ENCODE results near the gene ARL14EPL. TPM values are rescaled to one million over a fixed set of nuclear protein-coding genes. Genes with fewer than 3 reads are reported as not detected.

The ARL14EPL gene
- total RNA-seq: not detected

- H3K27me3 Mint-ChIP-seq: peaks cover 14% of the 10 kb centered on the region
- CTCF ChIA-PET: no interaction called here
- no peaks in the 10 kb centered on the region for H3K4me1 Mint-ChIP-seq
- POLR2A ChIA-PET: no interaction called here
- ATAC-seq: no peak
- intact Hi-C loops (cut with DNase I, micrococcal nuclease): no loop called here
- H3K27ac Mint-ChIP-seq: no peak within 1 kb of the TSS
- H3K4me3 Mint-ChIP-seq: no peak within 1 kb of the TSS
- H3K9me3 Mint-ChIP-seq (ENCODE audit: low read depth): no peaks in the 10 kb centered on the region
- no peaks in the 10 kb centered on the region for H3K36me3 Mint-ChIP-seq (ENCODE audit: low read depth)
- peak; percentile 7 for DNase-seq
Measured at GRCh38 chr5:116032094-116032517, at the start of gene ARL14EPL. Gene ARL14EPL, plus strand, starts transcription at chr5:116032472. Its CDS starts 18,994 bp downstream, at chr5:116051466.

- ChIA-PET CTCF (no interaction called here), POLR2A (no interaction called here)
- no peak overlapping the region for H3K4me3 Mint-ChIP-seq
- DNase-seq (no peak), ATAC-seq (no peak)
- no peaks in the 10 kb centered on the region for H3K4me1 Mint-ChIP-seq
- intact Hi-C loops (cut with DNase I, micrococcal nuclease): no loop called here
- H3K9me3 Mint-ChIP-seq (ENCODE audit: low read depth): no peaks in the 10 kb centered on the region
- peaks cover 7% of the 10 kb centered on the region for H3K27me3 Mint-ChIP-seq
- H3K27ac Mint-ChIP-seq: no peak overlapping the region
- no peaks in the 10 kb centered on the region for H3K36me3 Mint-ChIP-seq (ENCODE audit: low read depth)
Measured at GRCh38 chr5:115983519-115983918, 48.8 kb upstream of the ARL14EPL start.

GRCh38 chr5:115985802-115986757 is 46.2 kb upstream of the ARL14EPL start:
- intact Hi-C loops (cut with DNase I, micrococcal nuclease): no loop called here
- H3K9me3 Mint-ChIP-seq (ENCODE audit: low read depth): no peaks in the 10 kb centered on the region
- DNase-seq: no peak
- ChIA-PET POLR2A (no interaction called here), CTCF (no interaction called here)
- no peak overlapping the region for H3K4me3 Mint-ChIP-seq
- no peak for ATAC-seq
- no peaks in the 10 kb centered on the region for H3K36me3 Mint-ChIP-seq (ENCODE audit: low read depth)
- H3K27me3 Mint-ChIP-seq: no peaks in the 10 kb centered on the region
- no peak overlapping the region for H3K27ac Mint-ChIP-seq
- H3K4me1 Mint-ChIP-seq: no peaks in the 10 kb centered on the region

- no peaks in the 10 kb centered on the region for H3K36me3 Mint-ChIP-seq (ENCODE audit: low read depth)
- POLR2A ChIA-PET: no interaction called here
- no peak for DNase-seq
- H3K4me3 Mint-ChIP-seq: no peak overlapping the region
- no peak for ATAC-seq
- no peaks in the 10 kb centered on the region for H3K4me1 Mint-ChIP-seq
- CTCF ChIA-PET: interaction anchor here (0.6 kb wide), 1 partner anchor 91 kb away, joined by 4 read pairs; no protein-coding TSS in a partner anchor
- H3K9me3 Mint-ChIP-seq (ENCODE audit: low read depth): no peaks in the 10 kb centered on the region
- no peak overlapping the region for H3K27ac Mint-ChIP-seq
- intact Hi-C loops (cut with DNase I, micrococcal nuclease): no loop called here
- H3K27me3 Mint-ChIP-seq: peaks cover 9% of the 10 kb centered on the region
Measured at GRCh38 chr5:115988002-115988401, 44.3 kb upstream of the ARL14EPL start.

- no peaks in the 10 kb centered on the region for H3K36me3 Mint-ChIP-seq (ENCODE audit: low read depth)
- intact Hi-C loops (cut with DNase I, micrococcal nuclease): no loop called here
- ChIA-PET POLR2A (no interaction called here), CTCF (interaction anchor here (0.6 kb wide), 1 partner anchor 612 kb away, joined by 3 read pairs; no protein-coding TSS in a partner anchor)
- no peak overlapping the region for H3K4me3 Mint-ChIP-seq
- no peaks in the 10 kb centered on the region for H3K9me3 Mint-ChIP-seq (ENCODE audit: low read depth)
- DNase-seq (no peak), ATAC-seq (no peak)
- peaks cover 11% of the 10 kb centered on the region for H3K27me3 Mint-ChIP-seq
- H3K4me1 Mint-ChIP-seq: no peaks in the 10 kb centered on the region
- H3K27ac Mint-ChIP-seq: no peak overlapping the region
Measured at GRCh38 chr5:115992848-115993350, 39.4 kb upstream of the ARL14EPL start.

- Mint-ChIP-seq H3K9me3 (ENCODE audit: low read depth) (no peaks in the 10 kb centered on the region), H3K36me3 (ENCODE audit: low read depth) (no peaks in the 10 kb centered on the region), H3K27ac (no peak overlapping the region), H3K4me3 (no peak overlapping the region), H3K27me3 (peaks cover 11% of the 10 kb centered on the region), H3K4me1 (no peaks in the 10 kb centered on the region)
- intact Hi-C loops (cut with DNase I, micrococcal nuclease): no loop called here
- ChIA-PET POLR2A (interaction anchor here (0.6 kb wide), 1 partner anchor 906 kb away, joined by 3 read pairs; no protein-coding TSS in a partner anchor), CTCF (no interaction called here)
- DNase-seq (no peak), ATAC-seq (no peak)
Measured at GRCh38 chr5:115995351-115995750, 36.9 kb upstream of the ARL14EPL start.

GRCh38 chr5:116002116-116002906 is 30.0 kb upstream of the ARL14EPL start:
- no peaks in the 10 kb centered on the region for H3K9me3 Mint-ChIP-seq (ENCODE audit: low read depth)
- POLR2A ChIA-PET: no interaction called here
- no peaks in the 10 kb centered on the region for H3K4me1 Mint-ChIP-seq
- no peak overlapping the region for H3K4me3 Mint-ChIP-seq
- ATAC-seq (no peak), DNase-seq (no peak)
- H3K27me3 Mint-ChIP-seq: peaks cover 2% of the 10 kb centered on the region
- CTCF ChIA-PET: no interaction called here
- H3K36me3 Mint-ChIP-seq (ENCODE audit: low read depth): no peaks in the 10 kb centered on the region
- no peak overlapping the region for H3K27ac Mint-ChIP-seq
- intact Hi-C loops (cut with DNase I, micrococcal nuclease): no loop called here

GRCh38 chr5:116004248-116004647 is 28.0 kb upstream of the ARL14EPL start:
- Mint-ChIP-seq H3K36me3 (ENCODE audit: low read depth) (no peaks in the 10 kb centered on the region), H3K4me3 (no peak overlapping the region), H3K4me1 (no peaks in the 10 kb centered on the region), H3K27ac (no peak overlapping the region), H3K27me3 (no peaks in the 10 kb centered on the region), H3K9me3 (ENCODE audit: low read depth) (no peaks in the 10 kb centered on the region)
- no peak for DNase-seq
- ChIA-PET POLR2A (no interaction called here), CTCF (no interaction called here)
- no peak for ATAC-seq
- intact Hi-C loops (cut with DNase I, micrococcal nuclease): no loop called here

GRCh38 chr5:116009806-116010205 is 22.5 kb upstream of the ARL14EPL start:
- H3K27me3 Mint-ChIP-seq: peaks cover 11% of the 10 kb centered on the region
- CTCF ChIA-PET: interaction anchor here (0.9 kb wide), 1 partner anchor 12 kb away, joined by 3 read pairs; no protein-coding TSS in a partner anchor
- H3K27ac Mint-ChIP-seq: no peak overlapping the region
- no peaks in the 10 kb centered on the region for H3K36me3 Mint-ChIP-seq (ENCODE audit: low read depth)
- no peaks in the 10 kb centered on the region for H3K9me3 Mint-ChIP-seq (ENCODE audit: low read depth)
- no peak overlapping the region for H3K4me3 Mint-ChIP-seq
- intact Hi-C loops (cut with DNase I, micrococcal nuclease): no loop called here
- POLR2A ChIA-PET: no interaction called here
- DNase-seq (no peak), ATAC-seq (no peak)
- H3K4me1 Mint-ChIP-seq: no peaks in the 10 kb centered on the region

GRCh38 chr5:116011046-116011445 is 21.2 kb upstream of the ARL14EPL start:
- Mint-ChIP-seq H3K27me3 (peaks cover 11% of the 10 kb centered on the region), H3K36me3 (ENCODE audit: low read depth) (no peaks in the 10 kb centered on the region), H3K4me1 (no peaks in the 10 kb centered on the region), H3K9me3 (ENCODE audit: low read depth) (no peaks in the 10 kb centered on the region), H3K4me3 (no peak overlapping the region), H3K27ac (no peak overlapping the region)
- DNase-seq: no peak
- ChIA-PET POLR2A (no interaction called here), CTCF (no interaction called here)
- intact Hi-C loops (cut with DNase I, micrococcal nuclease): no loop called here
- ATAC-seq: no peak

GRCh38 chr5:116013207-116013785 is 19.0 kb upstream of the ARL14EPL start:
- no peak for DNase-seq
- Mint-ChIP-seq H3K4me1 (no peaks in the 10 kb centered on the region), H3K36me3 (ENCODE audit: low read depth) (no peaks in the 10 kb centered on the region), H3K27me3 (peaks cover 14% of the 10 kb centered on the region), H3K27ac (no peak overlapping the region), H3K9me3 (ENCODE audit: low read depth) (no peaks in the 10 kb centered on the region), H3K4me3 (no peak overlapping the region)
- ChIA-PET CTCF (interaction anchor here (0.6 kb wide), 2 partner anchors 16 to 431 kb away, joined by 4 read pairs; no protein-coding TSS in a partner anchor), POLR2A (no interaction called here)
- ATAC-seq: no peak
- intact Hi-C loops (cut with DNase I, micrococcal nuclease): no loop called here

Data from activated CD4-positive, alpha-beta T cell treated with anti-CD3 and anti-CD28 coated beads for 36 hours (primary cell).